ENCODE measurements around the gene ARHGEF19.

- no peak for TF ChIP-seq GATA2 (IDR thresholded peaks at IDR 0.05; ENCODE audit: low read depth, low read length)
- TF ChIP-seq GATA3 (IDR thresholded peaks at IDR 0.05; ENCODE audit: low read depth, low read length): no peak
These were observed 8.2 kb downstream of the ARHGEF19 start for GRCh38 chr1:16204216-16204615.

Measured in SH-SY5Y (cell line).